HG03558 (cell line): Measurements from ENCODE around the gene PLCG1.
A peak's percentile ranks its signal among the peaks of the same experiment; 100 is the strongest.
"Not testable (repeated sequence)": the region's sequence is repeated elsewhere in the genome, so short reads cannot be mapped to it uniquely, and the experiment has no call there.

Experiments used
- ATAC-seq: cut with Tn5 transposase; IDR thresholded peaks from one replicate; pipeline ENCODE4 v1.9.1; 2021; ENCODE audit warnings: moderate number of reproducible peaks; ENCODE audit not compliant: unreplicated experiment; ENCODE audit errors: extremely low read depth

Gene PLCG1

DNA sequence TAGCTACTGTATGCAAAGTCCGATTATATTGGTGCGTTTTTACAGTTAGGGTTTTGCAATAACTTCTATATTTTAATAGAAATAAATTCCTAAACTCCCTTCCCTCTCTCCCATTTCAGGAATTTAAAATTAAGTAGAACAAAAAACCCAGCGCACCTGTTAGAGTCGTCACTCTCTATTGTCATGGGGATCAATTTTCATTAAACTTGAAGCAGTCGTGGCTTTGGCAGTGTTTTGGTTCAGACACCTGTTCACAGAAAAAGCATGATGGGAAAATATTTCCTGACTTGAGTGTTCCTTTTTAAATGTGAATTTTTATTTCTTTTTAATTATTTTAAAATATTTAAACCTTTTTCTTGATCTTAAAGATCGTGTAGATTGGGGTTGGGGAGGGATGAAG, 13.7 kb upstream of the PLCG1 start:
- ATAC-seq = no peak

DNA sequence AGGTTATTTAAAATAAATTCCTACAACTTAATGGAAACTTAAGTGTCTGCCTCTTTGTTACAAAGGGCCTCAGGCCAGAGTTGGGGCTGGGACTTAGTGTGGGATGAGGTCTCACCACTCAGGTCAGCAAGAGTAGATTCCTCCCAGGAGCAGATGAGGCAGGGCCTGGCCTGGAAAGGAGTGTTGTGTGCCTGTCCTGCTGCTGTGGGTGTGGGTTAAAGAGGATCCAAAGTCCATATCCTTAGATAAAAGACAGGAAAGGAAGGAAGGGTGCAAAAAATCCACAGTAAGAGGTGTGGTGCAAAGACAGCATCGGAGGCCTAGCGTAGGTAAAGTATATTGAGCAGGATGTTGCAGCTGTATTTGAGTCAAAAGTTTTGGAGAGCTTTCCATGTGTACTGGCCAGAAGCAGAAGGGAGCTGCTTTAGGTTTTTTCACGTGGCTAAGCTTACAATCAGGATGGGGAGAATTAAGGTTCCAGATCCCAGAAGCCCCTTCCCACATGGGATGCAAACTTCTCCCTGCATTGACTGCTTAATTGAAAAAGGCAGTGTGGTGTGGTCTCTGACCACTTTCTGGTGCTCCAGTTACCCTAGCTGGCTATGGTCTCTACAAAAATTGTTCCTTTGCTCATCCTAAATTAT, 12.8 kb upstream of the PLCG1 start:
- ATAC-seq = no peak

GRCh38 chr20:41125530-41126457, 11.5 kb upstream of the PLCG1 start:
- ATAC-seq = no peak

DNA sequence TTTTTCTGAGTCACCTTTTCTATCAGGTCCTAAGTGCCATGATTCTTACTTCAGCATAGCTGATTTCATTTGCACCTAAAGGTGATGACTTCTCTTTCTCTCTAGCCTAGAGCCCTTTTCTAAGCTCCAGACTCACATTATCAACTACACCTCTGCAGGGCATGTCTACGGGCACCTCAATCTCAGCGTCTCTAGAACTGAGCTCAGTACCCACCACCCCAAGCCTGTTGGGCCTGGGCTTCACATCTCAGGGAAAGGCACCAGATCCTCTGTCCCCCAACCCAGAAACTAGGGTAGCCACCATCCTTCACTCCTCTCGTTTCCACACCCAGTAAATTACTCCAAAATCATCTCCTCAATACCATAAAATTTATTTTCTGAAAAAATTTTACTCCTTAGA, 10.6 kb upstream of the PLCG1 start:
- no peak for ATAC-seq

DNA sequence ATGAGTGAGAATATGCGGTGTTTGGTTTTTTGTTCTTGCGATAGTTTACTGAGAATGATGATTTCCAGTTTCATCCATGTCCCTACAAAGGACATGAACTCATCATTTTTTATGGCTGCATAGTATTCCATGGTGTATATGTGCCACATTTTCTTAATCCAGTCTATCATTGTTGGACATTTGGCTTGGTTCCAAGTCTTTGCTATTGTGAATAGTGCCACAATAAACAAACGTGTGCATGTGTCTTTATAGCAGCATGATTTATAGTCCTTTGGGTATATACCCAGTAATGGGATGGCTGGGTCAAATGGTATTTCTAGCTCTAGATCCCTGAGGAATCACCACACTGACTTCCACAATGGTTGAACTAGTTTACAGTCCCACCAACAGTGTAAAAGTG, 9.0 kb upstream of the PLCG1 start:
- ATAC-seq = not testable (repeated sequence)

GRCh38 chr20:41131594-41132387, 5.6 kb upstream of the PLCG1 start:
- ATAC-seq = no peak

DNA sequence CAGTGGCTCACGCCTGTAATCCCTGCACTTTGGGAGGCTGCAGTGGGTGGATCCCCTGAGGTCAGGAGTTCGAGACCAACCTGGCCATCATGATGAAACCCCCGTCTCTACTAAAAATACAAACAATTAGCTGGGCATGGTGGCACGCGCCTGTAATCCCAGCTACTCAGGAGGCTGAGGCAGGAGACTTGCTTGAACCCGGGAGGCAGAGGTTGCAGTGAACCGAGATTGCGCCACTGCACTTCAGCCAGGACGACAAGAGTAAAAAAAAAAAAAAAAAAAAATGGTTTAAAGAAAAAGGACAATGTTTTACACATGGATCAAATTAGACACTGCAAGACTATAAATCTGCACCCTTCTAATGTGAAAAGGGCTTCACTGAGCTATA, 5.0 kb upstream of the PLCG1 start:
- ATAC-seq = not testable (repeated sequence)

- peak; percentile 37 for ATAC-seq
Measured at GRCh38 chr20:41133709-41134361, 3.5 kb upstream of the PLCG1 start.

- no peak for ATAC-seq
Measured at GRCh38 chr20:41134362-41135186, 2.8 kb upstream of the PLCG1 start.

- ATAC-seq = no peak
Measured at GRCh38 chr20:41135187-41135887, 2.0 kb upstream of the PLCG1 start.

- ATAC-seq = no peak
Measured at GRCh38 chr20:41135888-41136679, 1.3 kb upstream of the PLCG1 start.

DNA sequence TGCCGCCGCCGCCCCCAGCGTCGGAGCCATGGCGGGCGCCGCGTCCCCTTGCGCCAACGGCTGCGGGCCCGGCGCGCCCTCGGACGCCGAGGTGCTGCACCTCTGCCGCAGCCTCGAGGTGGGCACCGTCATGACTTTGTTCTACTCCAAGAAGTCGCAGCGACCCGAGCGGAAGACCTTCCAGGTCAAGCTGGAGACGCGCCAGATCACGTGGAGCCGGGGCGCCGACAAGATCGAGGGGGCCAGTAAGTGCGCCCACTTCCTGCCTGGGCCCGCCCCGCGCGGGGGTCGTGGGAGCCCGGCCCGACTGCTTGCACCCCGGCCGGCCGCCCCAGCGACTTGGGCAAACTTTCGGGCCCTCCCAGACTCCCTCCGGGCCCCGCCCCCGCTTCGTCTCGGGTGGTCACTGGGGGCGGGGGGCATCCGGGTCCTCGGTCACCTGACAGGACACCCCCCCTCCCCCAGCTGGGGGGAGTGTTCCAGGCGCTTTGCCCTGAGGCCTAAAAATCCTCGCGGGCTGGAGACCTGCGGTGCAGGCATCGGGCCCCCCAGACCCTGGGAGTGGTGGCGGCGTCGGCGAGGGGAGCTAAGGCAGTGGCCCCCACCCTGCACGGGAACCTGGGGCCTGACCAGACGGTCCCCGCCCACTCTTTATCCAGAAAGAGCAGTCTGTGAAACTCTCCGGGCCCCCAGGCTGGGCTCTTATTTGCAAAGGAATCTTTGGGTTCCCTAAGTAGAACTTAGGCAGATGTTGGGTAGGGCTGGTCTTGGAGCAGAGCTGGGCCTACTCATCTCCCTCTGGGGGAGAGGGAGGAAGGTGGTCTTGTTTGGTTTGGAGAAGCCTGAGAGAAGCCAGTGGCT, 501 bp downstream of the PLCG1 start:
- ATAC-seq = no peak

GRCh38 chr20:41138475-41139226, 1.3 kb downstream of the PLCG1 start:
- ATAC-seq = no peak

- no peak for ATAC-seq
Measured at GRCh38 chr20:41139227-41140093, 2.1 kb downstream of the PLCG1 start.

DNA sequence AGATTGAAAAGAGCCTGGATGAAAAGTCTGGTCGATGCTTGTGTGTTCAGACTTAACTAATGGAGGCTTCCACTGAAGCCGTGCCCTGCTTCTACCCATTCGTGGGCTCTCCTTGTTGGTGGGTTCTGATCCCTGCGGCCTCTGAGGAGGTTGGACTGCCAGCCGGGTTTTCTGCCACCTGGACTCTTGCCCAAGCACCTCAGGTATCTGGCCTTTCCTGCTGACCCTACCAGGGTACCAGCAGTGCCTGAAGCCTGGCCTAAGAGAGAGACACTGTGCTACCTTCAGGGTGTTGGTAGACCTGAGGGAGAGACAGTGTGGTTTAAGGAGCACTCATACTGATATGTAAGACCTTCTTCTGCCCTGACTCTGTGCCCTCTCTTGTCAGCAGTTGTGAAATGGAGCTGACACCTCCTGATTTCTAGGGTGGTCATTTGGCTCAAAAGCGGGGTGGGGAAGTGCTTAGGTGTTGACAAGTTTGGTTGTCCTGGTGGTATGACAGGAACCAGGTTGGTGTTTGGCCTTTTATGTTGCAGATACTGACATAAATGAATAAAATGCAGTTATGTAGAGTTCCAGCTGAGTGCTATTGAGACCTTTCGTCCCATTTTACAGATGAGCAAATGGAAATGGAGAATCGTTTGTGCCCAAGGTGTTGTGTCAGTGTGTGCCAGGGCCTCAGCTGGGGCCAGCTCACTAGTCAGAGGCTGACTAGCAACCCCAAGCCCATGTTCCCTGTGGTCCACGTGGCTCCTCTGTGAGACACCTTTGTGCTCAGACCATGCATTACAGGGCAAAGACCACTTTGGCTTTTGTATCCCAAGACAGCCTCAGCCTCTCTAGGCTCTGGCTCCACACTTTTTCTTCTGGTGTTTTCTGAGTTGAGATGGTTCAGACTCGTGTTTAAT, 3.1 kb downstream of the PLCG1 start:
- no peak for ATAC-seq
